GM19238 (cell line): ENCODE data around the gene RINL.

Experiments
- DNase-seq: peaks from one replicate; pipeline ENCODE4 v3.0.0; 2011; ENCODE audit warnings: low spot score; ENCODE audit not compliant: insufficient read length

The RINL gene

GRCh38 chr19:38849860-38850435 is 28.1 kb downstream of the RINL start, which contains the start of gene HNRNPL:
HNRNPL (minus strand) TSS chr19:38849986; CDS start chr19:38849966, 20 bp downstream.
- peak; percentile 95 for DNase-seq

- DNase-seq = peak; percentile 94
These were observed 28.8 kb downstream of the RINL start for GRCh38 chr19:38849147-38849859.

GRCh38 chr19:38848299-38849146 is 29.6 kb downstream of the RINL start:
- DNase-seq = no peak

- DNase-seq = no peak
These were observed 32.0 kb downstream of the RINL start for GRCh38 chr19:38846097-38846496.

- DNase-seq = no peak
These were observed 32.6 kb downstream of the RINL start for GRCh38 chr19:38845374-38846024.

DNA sequence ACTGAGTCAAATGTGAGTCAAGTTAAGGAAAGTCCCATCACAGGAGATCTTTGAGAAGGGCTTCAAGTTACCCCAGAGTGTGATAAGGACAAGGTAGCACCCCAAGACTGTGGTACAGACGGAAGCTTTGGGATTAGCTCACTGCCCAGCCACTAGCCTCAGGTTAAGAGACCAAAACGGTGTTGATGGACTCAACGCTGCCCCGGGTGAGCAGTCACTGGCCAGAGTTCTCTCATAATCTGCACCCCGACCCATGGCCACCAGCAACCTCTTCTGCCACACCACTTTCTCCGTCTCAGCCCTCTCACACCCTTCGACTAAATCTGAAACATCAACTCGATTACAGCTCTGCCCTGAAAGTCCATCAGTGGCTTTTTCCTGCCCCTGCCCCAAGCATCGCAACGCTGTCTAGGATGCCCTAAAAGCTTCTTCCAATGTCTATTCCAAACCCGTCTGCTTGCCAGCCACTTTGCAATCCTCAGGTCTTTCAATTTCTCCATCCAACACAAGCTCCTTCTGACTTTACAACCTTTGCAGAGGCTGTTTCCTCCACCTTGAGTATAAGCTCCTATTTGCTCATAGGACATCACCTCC is 33.9 kb downstream of the RINL start:
- no peak for DNase-seq

GRCh38 chr19:38843175-38843758 is 34.8 kb downstream of the RINL start:
- no peak for DNase-seq

- DNase-seq = no peak
These were observed 35.5 kb downstream of the RINL start for GRCh38 chr19:38842439-38843174.

GRCh38 chr19:38841787-38842438 is 36.2 kb downstream of the RINL start:
- DNase-seq = no peak

GRCh38 chr19:38841180-38841766 is 36.8 kb downstream of the RINL start:
- DNase-seq = no peak

- DNase-seq = no peak
These were observed 37.5 kb downstream of the RINL start for GRCh38 chr19:38840583-38840968.

DNA sequence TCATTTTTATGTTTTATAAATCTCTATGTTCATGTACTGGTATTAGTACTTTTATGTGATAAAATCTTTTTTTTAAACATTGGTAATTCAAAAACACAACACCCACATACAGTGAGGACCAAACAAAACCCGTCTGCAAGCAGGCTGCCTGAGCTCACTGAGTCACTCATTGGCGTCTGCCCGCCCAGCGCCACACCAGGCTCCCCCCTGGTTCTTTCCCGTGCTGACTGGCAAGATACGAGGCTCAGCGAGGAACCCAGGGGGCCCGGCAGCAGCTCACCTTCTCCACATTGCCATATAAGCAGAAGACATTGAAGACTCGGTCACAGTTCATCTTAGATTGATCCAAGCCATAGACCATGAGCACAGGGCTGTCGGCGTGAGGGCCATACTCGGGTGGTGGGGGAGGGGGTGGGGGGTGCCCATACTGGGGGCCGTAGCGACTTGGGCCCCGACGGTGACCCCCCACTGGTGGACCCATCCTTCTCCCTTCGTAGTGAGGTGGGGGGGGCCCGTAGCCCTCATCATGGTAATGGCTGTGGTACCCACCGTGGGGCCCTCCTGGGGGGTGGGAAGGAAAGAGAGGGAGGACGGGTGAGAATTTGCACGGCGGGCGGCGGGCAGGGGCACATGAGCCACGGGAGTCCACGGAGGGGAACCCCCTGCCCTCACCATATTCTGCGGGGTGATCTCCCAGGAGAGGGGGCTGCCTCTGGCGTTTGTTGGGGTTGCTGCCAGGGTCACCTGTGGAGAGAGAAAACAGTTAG is 38.1 kb downstream of the RINL start:
- no peak for DNase-seq

DNA sequence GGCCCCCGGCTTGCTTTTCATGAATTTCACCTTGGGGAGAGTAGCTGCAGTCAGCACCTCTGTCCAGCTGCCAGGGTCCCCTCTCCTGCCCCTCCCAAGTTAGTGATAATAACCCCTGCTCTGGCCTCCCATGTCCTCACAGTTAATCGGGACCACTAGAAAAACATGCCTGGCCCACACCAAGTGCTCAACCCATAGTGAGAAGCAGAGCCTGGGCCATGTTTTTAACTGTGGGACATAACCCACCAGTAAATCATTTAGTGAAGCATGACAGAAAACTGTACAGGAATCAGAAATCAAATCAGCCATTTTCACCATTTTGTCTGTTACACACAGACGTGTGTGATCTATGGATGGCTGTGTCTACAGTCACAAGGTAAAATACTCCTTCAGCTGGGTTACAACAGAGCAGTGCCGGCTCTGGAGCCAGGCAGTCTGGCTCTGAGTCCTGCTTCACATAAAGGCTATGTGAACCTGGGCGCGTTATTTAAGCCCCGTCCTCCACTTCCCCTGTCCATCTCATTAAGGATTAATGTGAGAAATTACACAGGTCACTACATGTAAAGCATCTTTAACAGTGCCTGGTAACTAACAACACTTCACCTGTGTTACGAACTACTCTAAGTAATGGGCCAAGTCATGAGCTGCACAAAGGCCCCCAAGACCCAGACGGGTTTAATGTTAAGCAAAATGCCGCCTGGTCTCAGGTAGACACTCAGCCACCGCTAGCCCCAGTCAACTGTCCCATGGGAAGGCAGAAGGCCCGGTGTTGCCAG is 38.9 kb downstream of the RINL start:
- DNase-seq = no peak

DNA sequence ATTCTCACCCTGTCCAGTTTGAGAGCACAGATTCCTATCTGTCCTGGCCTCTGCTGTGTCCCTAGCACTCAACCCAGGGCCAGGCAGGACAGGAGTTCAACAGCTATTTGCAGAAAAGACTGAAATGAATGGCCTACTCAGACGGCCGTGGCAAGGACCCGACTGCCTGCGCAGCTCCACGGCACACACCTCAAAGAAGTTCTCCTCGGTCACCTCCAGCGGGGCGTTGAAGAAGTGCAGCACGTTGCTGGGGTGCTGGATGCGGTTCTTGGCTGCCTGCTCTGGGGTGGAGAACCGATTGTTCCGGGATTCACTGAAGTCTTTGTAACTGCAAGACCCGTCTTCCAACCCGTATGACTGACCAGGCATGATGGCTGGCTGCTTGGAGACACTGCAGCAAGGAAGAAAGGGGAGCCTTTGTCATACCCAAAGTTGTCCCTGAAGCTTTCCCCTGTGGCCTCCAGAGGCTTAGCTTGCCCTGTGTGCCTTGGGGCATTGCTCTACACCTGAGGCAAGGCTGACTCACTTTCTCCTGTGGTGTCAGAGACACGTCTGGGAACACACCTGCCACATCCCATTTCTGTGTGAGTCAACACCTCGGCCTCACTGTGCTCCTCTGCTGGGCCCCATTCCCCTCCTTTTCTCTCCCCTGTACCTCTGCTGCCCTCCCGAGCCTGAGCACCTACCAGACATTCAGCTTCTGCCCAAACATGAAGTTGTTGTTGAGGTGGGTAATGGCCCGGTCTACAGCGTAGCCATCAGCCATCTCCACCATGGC is 39.7 kb downstream of the RINL start:
- DNase-seq = no peak

DNA sequence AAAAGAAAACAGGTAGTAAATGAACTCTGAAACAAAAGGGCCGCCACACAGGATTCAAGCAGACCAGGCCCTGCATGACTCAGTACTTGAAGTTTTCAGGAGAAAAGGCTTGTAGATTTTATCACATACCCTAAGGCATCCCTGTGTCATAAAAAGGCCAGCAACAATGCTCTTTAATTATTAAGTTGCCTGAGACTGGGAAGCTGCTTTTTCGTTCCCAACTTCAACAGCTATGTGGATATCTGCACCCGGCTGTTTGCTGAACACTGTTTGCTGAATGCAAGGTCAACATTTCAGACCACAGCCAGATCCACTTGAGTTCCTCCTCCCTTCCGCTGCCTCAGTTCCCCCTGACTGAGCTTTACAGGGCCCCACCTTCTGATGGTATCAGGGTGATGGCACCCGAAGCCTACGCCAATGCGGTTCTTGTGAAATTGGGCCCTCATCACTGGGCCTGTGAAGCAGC is 40.4 kb downstream of the RINL start:
- no peak for DNase-seq

DNA sequence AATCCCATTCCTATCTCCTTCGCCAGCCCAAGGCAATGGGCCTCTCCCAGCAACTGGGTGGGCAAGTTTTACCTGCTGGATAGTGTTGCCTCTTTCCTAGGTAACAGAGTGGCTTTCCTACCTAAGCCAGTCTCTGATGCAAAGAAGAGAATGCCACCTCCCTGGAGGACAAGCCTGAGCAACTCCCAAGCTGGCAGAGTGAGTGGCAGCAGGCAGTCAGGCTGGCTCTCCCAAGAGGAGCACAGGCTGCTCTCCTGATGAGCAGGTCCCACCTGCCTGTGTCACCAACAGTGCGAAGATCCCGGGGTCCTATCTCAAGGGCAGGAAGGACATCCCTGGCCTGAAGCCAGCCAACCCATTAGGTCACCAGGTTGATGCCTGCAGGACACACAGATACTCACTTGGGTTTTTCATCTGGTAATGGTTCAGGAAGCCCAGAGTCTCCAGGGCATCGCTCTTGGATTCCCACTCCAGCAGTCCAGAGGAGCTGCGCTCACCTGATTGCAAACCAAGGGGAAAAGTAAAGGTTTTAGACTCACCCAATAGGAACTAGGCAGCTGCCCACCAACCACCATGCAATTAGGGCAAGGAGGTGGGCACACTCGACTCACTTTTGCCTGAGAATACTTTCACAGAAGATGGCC is 41.0 kb downstream of the RINL start:
- DNase-seq = no peak
